Stimulated activated CD8-positive, alpha-beta memory T cell treated with anti-CD3 and anti-CD28 coated beads, Interleukin-15, amount 100 ng/mL, for 48 hours (primary cell): ENCODE results near the gene CDC16.
"Not testable (repeated sequence)": the region's sequence is repeated elsewhere in the genome, so short reads cannot be mapped to it uniquely, and the experiment has no call there.

Experiments used
- DNase-seq, 2 donors: peaks; one replicate each; pipeline ENCODE4 v3.0.0-alpha.2; 2020; ENCODE audit warnings: low read depth in 2 of 2

Gene CDC16

DNA sequence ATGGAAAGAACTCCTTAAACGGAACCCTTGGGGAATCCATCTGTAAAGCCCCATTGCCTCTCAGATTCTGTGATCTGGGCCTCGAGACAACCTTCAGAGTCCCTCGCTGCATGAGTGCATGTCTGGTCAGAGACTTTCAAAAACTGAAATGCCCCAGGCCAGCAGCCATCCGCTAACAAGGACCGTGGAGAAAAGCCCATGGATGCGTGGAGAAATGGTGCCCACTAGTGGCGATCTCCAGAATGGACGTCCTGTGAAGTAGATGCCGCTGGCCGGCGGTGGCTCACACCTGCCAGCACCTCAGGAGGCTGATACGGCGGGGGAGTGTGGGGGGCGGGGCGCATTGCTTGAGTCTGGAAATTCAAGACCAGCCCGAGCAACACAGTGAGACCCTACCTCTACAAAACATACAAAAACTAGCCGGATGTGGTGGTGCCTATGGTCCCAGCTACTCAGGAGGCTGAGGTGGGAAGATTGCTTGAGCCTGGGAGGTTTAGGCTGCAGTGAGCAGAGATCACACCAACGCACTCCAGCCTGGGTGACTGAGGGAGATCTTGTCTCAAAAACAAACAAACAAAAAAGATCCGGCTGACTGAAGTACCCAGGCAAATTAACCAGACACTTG lies 7.9 kb upstream of the CDC16 start:
- DNase-seq, result peak; percentile 70 to 71

DNA sequence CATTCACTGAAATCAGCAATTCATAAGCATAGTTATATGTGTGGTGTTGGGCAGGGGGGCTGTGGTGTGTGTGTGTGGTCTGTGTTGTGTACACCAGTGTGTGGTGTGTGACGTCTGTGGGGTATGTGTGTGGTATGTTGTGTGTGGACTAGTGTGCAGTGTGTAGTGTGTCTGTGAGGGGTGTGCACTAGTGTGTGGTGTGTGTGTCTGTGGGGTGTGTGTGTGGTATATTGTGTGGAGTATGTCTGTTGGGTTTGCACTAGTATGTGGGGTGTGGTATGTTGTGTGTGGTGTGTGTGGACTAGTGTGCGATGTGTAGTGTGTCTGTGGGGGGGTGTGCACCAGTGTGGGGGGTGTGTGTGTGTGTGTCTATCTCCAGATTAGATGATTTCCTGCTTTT lies 7.2 kb upstream of the CDC16 start:
- DNase-seq, result no peak

DNA sequence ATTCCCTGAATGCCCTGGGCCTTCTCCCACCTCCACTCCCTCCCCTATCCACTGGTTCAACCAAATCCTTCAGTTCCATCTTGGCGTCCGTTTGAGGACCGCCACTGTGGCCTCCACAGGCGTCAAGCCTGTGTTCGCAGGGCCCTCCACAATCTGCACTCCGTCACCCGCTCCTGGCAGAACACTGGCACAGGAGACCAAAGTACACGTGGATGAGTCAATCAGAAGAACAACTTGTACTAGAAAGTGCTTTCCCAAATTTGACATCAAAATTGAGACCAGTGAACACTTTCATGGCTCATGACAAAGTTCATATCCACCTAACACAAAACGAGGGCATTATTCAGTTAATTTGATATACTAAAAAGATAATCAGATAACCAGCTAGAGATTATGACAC lies 6.5 kb upstream of the CDC16 start:
- no peak for DNase-seq

DNA sequence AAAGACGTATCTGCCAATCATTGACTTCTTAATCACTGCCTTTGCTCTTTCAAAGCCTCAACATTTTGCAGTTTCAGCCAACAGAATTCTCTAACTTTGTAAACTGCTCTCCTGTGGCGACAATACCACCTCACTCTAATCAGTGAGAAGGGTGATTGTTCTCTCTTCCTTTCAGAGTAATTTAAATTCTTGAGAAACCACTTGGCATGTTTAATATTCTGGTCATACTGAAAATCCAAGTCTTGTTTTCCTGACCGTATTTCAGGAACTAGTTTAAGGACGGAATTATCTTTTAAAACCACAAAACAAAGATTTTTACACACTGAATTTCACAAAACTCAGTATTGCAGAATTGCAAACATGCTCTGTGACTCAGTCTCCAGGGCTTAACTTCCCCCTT lies 5.2 kb upstream of the CDC16 start:
- DNase-seq, result no peak

DNA sequence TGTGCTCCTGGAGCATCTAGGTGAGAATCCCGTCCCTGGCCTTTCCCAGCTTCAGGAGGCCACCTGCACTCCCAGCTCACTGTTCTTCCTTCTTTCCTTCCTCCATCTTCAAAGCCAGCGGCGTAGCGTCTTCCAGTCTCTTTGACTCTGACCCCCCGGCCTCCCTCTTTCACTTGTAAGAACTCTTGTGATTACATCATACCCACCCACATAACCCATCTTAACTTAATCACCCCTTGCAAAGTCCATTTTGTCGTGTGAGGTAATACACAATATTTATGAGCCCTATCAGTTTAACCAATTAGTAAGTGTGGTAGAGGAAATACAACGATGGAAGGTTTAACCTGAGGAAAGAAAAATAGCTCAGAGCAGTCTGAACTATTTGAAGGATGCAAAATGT lies 4.6 kb upstream of the CDC16 start:
- no peak for DNase-seq

DNA sequence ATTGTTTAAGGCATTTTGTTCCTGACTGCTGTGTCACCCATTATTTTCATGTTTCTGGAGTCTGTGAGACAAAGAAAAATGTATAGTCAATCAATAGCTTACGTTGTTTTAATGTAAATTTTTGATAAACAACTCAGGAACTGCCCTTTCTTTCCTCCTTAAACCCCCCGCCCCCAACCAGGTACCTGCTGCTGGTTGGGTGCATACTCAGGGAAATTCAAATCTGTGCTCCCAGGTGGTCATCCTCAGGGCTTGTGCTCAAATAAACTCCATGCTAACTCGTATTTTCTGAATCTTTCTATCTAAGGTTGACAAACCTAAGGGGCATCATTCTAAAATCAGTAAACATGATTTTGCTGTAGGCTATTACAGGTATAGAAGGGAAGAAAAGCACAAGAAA lies 4.1 kb upstream of the CDC16 start:
- no peak for DNase-seq

DNA sequence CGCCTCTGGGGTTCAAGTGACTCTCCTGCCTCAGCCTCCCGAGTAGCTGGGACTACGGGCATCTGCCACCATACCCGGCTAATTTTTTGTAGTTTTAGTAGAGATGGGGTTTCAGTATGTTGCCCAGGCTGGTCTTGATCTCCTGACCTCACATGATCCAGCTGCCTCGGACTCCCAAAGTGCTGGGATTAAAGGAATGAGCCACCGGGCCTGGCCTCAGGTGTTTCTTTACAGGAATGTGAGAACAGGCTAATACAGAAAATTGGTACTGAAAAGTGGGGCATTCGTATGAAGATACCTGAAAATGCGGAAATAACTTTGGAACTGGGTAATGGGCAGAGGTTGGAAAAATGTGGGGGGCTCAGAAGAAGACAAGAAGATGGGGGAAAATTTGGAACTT lies 2.8 kb upstream of the CDC16 start:
- no peak for DNase-seq

DNA sequence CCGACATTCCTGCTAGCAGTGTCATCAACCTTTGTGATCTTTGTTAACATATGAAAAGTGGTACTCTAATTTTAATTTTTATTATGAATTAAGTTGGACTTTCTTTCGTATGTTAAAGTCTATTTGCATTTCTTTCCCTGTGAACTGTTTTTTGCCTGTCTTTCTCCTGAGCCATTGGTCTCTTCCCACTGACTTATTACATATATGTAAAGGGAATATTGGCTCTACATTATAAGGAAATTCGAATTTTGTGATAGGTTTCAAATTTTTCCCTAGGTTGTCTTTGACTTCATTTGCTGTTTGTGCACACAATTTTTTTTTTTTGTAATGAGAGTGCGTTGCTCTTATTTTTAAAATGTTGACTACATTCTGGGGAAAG lies 442 bp upstream of the CDC16 start:
- DNase-seq, result no peak

DNA sequence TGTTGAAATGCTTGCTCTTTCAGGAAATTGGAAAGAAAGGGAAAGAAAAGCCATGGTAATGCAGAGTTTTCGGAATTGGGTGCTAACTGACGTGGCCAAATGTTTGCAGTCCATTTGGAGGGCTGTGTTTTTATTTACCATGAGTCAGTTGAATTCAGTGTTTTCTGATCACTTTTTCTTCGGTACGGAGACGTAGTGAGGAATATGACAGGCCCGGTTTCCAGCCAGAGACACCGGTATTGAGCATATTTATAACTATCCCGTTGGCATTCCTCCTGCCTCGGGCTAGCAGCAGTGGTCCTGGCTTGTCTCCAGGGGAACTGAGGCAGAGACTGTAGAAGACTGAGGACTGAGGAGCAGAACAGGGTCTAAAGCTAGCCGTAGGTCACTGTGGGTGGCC lies 1.0 kb downstream of the CDC16 start:
- DNase-seq, result no peak

DNA sequence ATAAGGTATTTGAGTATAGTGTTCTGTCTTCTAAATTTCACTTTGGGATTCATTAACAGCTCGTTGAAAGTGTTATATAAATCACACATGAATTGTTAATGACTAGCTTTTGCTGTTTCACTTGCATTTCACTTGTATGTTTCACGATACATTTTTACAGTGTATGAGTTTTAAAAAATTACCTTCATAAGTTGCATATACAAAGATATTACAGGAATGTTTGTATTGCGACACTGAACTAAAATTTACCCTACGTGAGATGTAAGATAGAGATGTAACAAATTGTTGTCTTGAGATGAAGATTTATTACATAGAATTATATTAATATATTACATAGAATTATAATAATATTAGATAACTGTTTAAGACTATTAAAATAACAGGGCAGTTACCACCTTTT lies 1.5 kb downstream of the CDC16 start:
- no peak for DNase-seq

DNA sequence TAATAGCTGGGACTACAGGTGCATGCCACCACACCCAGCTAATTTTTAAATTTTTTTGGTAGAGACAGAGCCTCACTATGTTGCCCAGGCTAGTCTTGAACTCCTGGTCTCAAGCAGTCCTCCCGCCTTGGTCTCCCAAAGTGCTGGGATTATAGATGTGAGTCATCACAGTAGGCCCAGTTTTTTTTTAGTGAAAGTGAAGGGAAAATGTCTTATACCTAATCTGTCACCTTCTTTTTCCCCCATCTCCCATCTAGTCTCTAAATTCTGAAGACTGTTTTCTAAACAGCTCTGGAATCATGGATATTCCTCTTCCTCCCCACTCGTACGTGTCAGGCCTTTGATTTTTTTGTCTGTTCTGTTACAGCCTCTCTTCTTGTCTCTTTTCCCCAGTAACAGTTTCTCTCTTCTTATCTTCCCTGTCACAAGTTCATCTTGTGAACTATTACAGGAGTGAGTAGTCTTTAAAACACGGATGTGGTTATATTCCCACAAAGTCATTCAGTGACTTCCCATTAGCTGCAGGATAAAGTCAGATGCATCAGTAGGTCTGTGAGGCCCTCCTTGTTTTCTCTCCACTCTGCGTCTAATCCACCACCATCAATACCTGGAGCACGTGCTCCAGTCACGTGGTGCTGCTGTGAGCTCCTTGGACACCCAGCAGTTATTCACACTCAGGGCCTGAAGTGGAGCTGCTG lies 2.9 kb downstream of the CDC16 start:
- DNase-seq, result no peak

DNA sequence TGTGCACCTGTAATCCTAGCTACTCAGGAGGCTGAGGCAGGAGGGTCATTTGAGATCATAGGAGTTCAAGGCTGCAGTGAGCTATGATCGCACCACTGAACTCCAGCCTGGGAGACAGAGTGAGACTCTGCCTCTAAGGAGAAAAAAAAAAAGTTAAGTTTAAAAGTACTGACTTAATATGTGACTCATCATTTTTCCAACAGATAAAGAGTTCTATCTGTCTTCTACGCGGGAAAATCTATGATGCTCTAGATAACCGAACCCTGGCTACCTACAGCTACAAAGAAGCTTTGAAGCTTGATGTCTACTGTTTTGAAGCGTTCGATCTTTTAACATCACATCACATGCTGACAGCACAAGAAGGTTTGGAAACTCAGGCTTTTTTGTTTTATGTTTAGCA lies 7.2 kb downstream of the CDC16 start:
- DNase-seq, result no peak

DNA sequence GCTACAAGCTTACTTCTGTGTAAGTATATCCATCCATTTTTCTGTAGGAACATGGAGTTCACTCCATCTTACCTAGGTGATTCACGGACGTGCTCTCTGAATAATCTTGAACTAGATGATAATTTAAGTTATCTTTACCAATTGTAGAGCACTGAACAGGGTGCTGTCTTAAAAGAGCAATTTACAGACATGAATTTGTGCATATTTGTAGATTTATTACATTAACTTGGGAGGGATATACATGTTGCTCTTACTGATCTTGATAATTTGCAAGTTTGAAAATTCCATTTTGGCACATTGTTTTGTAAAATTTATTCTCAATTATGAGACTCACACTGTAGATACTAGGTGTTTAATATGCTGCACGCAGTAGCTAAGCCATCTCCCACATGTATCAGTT lies 9.3 kb downstream of the CDC16 start:
- DNase-seq, result no peak

DNA sequence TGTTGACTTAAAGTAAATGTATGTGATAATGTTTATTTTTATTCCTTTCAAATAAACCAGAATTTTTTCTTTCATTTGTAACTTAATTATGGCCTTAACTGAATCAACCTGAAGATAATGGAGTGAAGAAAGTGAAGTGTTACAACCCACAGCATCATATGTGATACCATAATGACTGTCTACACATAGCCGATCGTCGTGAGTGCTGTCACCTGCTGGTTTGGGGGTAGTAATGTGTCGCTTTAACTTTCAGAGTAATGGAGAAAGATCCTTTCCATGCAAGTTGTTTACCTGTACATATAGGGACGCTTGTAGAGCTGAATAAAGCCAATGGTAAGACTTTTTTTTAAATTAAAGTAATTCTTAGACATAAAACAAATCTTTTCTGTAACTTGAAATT lies 9.9 kb downstream of the CDC16 start:
- no peak for DNase-seq

DNA sequence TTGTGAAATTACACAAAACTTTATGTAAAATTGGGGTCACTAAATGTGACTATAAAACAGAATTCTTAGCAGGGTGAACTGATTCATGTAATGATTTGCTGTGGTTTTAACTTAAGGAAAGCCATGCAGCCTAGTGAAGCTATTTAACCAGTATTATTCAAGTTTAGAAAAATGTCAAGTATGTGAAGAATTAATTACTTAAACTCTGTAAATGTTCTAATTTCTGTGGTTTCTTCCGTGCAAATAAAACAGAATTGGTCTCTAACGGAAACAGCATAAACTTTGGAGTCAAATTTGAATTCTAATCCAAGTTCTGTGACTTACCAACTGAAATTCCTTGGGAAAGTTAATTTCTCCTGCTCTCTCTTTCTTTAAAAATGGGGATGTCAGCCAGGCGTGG lies 13.3 kb downstream of the CDC16 start:
- no peak for DNase-seq

DNA sequence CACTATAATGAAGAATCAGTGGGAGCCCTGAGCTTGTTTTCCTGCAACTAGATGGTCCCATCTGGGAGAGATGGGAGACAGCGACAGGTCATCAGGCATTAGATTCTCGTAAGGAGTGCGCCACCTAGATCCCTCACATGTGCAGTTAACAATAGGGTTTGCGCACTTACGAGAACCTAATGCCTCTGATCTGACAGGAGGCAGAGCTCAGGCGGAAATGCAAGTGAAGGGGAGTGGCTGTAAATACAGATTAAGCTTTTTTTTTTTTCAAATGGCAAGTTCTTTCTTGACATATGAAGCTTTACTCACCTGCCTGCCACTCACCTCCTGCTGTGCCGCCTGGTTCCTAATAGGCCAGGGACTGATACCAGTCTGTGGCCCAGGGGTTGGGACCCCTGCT lies 14.4 kb downstream of the CDC16 start:
- DNase-seq, result no peak

DNA sequence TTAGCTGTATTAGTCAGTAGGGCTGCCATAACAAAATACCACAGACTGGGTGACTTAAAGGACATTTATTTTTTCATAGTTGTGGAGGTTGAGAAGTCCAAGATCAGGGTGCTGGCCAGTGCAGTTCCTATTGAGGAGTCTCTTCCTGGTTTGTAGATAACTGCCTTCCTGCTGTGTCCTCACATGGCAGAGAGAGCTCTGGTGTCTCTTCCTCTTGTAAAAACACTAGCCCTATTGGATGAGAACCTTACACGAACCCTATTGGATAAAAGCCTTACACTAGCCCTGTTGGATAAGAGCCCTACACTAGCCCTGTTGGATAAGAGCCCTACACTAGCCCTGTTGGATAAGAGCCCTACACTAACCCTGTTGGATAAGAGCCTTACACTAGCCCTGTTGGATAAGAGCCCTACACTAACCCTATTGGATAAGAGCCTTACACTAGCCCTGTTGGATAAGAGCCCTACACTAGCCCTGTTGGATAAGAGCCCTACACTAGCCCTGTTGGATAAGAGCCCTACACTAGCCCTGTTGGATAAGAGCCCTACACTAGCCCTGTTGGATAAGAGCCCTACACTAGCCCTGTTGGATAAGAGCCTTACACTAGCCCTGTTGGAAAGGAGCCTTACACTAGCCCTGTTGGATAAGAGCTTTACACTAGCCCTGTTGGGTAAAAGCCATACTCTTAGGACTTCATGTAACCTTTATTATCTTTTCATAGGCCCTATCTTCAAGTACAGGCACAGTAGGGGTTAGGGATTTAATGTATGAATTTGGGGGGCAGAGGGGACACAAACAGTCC lies 17.1 kb downstream of the CDC16 start:
- not testable (repeated sequence) for DNase-seq

DNA sequence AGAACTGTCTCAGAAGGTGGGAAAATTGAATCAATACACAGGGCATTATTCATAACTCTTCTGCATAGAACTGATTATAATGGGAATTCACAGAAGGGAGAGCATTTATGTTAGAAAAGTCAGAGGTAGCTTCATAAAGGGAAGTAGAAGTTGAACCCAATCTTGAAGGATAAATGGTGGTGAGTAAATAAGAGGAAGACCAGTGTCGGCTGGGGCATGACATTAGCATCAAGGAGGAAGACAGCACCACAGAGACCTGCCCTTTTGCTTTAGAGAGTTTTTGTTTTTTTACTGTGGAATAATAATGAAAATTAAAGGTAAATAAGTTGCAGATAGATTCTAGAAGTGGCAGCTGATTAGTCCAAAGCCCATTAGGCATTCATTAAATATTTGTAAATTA lies 21.9 kb downstream of the CDC16 start:
- no peak for DNase-seq

DNA sequence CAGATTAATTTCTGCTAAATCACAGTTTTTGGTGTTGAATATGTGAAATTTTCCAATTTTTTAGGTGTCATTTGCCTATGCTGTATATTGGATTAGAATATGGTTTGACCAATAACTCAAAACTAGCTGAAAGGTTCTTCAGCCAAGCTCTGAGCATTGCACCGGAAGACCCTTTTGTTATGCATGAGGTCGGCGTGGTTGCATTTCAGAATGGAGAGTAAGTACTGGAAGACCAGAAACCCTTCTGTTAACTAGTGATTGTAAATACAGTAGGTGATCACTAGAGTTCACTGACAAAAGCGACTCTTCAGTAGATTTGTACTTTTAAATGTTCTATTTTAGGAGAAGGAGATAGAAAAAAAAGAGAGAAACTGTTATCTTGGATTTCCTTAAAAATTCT lies 22.3 kb downstream of the CDC16 start:
- DNase-seq, result no peak

DNA sequence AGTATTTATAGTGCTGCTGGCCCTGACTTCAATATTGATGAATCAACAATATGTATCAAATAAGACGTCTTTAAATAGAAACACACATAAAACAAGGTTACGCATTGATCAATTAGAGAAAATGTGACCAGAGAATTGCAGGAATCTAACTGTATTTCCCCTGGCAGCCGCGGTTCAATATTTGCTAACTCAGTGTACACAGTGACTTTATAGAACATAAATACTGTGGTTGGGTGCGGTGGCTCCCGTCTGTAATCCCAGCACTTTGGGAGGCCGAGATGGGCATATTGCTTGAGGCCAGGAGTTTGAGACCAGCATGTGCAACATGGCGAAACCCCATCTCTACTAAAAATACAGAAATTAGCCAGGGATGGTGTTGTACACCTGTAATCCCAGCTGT lies 23.9 kb downstream of the CDC16 start:
- no peak for DNase-seq

DNA sequence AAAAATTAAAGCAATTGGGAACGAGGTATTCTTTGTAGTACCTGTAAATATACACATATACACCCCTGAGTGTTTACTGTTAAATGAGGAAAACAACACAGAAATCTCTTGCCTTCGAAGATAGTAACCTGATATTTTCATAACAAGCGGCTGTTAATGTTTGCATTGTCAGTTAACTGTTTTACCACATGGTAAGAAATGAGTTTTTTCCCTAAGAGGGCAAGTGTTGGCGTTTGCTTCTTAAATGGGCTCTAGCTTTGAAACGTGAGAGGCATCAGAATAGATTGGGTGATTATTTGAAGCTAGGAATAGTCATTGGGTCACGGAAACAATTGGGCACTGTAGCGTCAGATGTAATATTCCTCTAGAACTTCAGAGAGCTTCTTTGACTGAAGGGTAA lies 24.7 kb downstream of the CDC16 start:
- no peak for DNase-seq

DNA sequence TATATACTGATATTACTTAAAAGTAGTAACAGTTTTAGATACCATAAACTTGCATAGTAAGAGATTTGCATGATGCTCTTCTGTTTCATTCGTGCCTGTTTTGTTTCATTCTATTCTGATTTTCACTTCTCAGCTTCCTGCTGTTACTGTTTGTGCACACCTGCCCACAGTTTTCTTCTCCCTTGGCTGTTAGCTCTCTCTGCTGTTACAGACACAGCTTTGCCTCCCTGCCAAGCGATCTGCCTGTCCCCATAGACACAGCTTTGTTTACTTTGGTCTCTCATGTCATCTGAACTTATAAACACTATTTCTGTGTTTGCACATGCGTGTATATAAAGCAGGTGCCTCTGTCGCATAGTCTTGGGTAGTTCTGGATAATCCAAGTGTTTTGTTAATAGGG lies 25.3 kb downstream of the CDC16 start:
- no peak for DNase-seq

DNA sequence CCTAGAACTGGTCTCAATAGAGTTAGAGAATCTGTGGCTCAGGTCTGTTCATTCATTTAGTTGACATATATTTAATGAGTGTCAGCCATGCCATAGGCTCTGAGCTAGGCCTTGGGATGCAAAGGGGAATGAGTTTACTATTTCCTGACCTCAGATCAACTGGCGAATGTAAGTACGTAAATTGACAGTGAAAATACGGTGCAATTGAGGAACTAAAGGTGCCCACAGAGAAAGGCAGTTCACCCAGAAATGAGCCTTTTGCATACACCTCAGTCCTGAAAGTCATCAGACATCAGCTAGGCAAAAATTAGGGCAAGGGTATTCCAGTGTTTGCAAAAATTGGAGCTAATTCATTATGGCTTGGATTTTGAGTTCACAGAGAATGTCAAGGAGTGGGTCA lies 26.1 kb downstream of the CDC16 start:
- DNase-seq, result no peak
